ENCODE measurements around the gene GET4.
"Not testable (repeated sequence)": the region's sequence is repeated elsewhere in the genome, so short reads cannot be mapped to it uniquely, and the experiment has no call there.

GET4 gene

DNA sequence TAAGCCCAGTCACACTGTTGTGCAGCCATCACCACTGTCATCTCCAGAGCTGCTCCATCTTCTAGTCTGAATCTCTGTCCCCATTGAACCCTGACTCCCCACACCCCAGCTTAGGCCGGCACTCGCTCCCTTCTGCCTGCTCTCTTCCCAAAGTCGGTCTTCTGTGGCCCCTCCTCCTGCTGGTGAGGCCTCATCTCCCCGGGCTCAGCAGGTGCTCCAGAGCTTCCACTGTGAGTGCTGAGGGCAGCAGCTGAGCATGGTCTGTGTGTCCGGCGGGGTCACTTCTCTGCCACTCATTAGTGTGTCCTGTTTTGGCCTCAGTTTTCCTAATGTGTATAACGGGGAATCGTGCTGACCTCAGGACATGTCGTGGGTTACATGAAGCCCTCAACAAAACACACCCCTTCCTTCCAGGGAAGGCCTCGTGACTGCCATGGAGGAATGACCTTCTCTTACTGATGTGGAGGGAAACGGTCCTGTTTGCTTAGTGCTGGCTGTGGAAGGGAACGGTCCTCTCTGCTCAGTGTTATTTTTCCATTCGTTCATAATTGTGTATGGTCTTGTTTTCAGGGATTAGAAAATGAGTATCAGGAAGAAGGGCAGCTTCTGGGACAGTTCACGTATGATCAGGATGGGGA lies 4.3 kb upstream of the GET4 start:
- DNase-seq (ENCODE audit: low read depth): no peak

DNA sequence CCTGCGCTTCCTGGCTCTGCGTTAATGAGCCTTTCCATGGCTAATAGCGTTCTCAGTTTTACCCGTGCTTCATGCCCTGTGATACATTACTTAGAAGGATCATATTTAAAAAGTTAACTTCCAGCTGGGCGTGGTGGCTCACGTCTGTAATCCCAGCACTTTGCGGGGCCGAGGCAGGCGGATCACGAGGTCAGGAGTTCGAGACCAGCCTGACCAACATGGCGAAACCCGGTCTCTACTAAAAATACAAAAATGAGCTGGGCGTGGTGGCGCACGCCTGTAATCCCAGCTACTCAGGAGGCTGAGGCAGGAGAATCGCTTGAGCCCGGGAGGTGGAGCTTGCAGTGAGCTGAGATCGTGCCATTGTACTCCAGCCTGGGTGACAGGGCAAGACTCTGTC lies 3.7 kb upstream of the GET4 start:
- DNase-seq (ENCODE audit: low read depth): not testable (repeated sequence)

DNA sequence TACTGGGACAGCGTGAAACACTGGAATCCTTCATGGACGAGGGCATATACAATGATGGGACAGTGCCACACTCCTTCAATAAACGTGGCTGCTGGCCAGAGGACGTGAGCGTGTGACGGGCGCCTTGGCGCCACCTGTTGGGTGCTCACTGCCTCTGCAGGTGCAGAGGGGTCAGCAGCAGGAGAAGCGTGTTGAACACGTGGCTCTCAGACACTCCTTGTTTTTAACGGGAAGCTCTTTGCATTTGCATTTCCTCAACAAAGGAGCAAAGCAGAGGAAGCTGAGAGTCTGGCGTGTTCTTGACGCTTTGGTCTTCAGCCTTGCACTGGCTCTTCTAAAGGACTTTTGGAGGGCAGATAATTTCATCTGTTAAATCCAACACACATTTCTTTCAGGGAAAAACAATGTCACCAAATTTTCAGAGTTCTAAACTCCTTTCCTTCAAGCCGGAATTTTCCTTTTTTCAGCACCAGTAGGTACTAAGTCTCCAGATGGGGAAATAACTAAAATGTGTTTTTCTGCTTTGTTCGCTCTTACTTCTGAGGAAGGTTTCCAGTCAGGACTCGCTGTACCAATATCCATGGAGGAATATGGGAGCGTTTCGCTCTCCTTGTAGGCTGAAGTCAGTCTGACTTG lies 2.9 kb upstream of the GET4 start:
- peak; percentile 46 for DNase-seq (ENCODE audit: low read depth)

DNA sequence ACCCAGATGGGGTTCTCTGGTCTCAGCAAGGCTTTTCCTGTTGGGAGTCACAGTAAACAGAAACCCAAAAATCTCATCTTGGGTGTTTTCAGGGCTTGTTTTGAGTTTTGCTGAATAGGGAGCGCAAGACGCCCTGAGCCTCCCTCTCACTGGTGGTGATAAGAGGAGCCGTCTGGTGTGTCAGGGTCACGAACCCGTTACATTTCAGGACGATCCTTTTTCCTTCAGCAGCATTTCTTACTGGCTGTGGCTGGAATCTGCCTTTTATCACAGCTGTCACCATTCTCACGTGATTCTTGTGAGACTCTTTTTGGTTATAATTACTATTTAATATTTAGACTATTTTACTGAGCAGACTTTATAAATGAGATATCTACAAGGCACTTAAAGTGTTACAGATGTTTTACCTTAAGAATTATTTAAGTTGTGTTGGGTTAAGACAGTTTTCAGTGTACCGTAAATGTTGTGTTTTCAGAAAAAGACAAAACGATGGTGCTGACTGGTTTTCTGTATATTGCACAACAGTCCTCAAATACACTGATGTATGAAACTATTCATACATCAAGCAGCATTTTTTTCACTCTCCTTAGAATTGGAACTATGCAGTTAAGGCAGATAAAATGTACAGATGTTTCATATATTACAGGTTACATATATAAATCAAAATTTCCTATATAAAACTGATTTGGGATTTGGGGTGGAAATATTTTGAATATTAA lies 2.2 kb upstream of the GET4 start:
- no peak for DNase-seq (ENCODE audit: low read depth)

DNA sequence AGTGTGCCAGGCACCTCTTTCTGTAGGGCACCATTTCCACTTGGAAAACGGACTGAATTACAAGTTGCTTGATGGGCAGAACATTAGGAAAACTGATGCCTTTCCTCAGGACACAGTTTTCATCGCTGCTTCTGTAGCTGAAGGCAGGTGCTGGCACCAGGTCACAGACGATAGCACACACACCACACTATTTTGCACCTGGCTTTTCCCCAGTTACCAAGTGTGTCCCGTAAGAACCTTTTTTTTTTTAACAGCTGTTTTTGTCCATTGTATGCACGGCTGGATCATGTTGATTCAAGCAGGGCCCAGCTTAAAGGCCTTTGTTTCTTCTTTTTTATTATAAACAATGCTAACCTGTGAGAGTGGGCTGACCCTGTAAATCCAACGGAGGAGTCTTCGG lies 1.3 kb upstream of the GET4 start:
- no peak for DNase-seq (ENCODE audit: low read depth)

DNA sequence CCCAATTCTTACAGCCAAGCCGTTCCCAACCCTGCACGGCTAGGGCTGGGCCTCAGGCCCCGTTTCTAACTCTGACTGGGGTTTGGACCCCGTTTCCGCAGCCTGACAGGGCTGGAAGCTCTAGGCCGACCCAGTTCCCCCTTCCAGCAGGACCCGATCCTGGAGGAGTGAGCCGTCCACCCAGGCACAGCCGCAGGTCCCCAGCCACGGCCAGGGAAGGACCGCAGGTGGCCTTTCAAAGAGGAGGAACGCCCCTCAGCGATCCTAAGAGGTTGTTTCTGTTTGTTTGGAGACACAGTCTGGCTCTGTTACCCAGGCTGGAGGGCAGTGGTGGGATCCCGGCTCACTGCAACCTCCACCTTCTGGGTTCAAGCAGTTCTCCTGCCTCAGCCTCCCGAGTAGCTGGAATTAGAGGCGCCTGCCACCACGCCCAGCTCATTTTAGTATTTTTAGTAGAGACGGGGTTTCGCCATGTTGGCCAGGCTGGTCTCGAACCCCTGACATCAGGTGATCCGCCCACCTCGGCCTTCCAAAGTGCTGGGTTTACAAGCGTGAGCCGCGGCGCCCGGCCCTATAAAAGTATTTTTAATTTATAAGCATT lies 778 bp upstream of the GET4 start:
- no peak for DNase-seq (ENCODE audit: low read depth)

DNA sequence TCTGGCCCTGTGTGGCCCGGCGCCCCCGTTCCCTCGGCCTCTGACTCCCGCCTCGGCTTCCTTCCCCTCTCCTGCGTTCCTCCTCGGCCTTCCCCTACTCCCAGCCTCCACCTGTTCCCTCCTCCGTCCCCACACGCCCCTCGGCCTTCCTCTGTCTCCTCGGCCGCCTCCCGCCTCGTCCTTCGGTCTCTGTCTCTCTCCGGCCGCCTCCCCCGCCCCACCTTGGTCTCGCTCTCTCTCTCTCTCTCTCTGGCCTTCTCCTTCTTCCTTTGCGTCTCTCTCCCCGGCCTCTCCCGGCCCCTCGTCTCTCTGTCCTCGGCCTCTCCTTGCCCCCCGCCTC lies 588 bp downstream of the GET4 start:
- DNase-seq (ENCODE audit: low read depth): no peak

DNA sequence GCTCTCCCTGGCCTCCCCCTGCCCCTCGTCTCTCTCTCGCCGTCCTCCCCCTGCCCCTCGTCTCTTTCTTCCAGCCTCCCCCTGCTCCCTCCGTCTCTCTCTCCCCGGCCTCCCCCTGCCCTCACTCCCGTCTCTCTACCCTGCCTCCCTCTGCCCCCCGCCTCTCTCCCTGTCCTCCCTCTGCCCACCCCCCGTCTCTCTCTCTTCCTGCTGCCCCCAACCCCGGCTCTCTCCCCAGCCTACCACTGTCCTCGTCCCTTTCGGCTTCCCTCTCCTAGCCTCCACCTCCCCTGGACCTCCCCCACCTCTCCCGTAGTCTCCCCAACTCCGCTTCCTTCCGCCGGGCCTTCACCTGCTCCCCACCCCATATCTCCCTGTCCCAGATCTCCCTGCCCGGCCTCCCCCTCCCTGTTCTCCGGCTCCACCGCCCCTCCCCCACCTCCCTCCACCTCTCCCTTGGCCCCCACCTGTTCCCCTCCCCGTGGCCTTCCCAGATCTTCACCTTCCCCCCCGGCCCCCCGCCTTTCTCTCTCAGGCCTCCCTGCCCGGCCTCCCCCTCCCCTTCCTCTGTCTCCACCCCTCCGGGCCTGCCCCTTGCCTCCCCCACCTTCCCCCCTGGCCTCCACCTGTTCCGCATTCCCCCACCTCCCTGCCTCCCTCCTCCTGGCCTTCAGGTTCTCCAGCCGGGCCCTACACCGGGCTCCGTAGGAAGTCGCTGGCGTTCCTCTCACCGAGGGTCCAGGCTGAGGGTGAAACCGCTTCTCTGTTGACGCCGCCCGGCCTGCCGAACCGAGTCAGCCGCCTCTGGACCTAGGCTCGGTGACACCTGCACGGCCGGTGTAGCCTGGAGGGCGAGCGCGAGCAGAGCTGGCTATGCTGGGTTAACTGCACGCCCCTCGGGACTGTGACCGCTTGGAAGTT lies 1.2 kb downstream of the GET4 start:
- DNase-seq (ENCODE audit: low read depth): no peak

DNA sequence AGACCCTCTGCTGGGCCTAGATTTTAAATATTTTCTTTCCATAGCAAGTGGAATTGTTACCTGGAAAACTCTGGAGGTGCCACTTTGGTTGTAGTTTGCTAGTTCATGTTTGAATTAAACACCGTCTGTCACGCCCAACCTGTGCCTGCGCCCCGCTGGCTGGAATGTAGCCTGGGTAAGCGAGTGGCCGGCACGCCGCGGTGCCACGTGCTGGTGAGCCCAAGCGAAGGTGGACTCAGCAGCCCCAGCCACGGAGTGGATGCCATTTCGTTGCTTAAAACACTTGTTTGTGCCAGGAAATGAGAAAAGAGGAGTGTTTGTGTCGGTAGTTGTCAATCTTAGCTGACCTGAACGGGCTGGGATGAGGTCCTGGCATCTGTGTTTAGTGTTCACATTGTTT lies 2.7 kb downstream of the GET4 start:
- DNase-seq (ENCODE audit: low read depth): no peak

DNA sequence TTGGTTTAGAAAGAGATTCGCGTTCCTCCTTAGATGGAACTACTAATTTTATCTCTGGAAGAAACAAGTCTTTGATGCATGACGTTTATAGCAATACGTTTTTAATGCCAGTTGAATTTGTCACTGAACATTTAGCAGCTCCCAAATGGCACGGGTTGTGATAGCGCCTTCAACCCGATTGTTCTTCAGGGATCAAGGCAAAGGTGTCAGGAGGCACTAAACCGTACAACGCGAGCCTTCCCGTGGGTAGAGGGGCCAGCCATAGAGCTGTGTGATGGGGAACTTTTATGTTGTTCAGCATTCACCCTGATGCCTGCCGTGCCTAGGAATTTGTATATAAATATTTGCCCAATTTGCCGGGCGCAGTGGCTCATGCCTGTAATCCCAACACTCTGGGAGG lies 3.4 kb downstream of the GET4 start:
- DNase-seq (ENCODE audit: low read depth): no peak

DNA sequence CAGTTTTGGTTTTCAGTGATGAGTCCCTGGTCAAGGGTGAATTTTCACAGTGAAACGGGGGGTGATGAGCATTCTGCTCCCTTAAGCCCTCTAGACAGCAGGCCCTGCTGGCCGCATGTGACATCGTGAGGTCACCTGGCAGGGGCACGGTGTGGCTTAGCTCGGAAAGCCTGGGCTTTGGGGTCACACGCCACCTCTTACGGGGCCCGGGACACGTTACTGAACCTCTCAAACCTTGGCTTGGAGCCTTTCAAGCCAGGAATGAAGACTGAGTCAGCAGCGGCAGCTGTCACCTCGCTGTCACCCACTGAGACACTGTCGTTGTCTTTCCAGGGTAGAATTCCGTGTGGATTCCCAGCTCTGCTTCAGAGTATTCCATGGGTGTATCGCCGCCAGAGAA lies 4.1 kb downstream of the GET4 start:
- DNase-seq (ENCODE audit: low read depth): no peak

DNA sequence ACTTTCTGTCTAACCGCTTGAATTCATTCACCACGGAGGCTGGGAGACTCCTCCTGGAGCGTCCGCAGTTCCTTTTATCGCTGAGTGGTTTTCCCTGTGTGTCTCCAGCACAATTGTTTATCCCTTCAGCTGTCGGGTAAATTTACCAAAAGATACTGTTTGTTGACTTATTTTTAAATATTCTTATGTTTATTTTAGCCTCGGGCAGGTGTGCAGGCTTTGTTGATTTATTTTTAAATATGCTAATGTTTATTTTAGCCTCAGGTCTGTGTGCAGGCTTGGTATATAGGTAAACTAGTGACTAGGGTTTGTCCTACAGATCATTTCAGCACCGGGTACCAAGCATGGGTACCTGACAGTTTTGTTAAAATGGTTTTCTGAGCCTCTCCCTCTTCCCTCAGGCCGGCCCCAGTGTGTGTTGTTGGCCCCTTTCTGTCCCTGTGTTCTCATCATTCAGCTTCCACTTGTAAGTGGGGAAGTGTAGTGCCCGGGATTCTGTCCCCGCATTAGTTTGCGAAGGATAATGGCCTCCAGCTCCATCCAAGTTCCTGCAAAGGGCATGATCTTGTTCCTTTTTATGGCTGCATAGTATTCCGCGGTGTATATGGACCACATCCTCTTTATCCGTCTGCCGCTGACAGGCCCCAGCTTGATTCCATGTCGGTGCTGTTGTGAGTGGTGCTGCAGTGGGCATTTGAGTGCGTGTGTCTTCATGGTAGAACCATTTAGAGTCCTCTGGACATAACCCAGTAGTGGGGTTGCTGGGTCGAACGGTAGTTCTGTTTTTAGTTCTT lies 5.3 kb downstream of the GET4 start:
- DNase-seq (ENCODE audit: low read depth): no peak

DNA sequence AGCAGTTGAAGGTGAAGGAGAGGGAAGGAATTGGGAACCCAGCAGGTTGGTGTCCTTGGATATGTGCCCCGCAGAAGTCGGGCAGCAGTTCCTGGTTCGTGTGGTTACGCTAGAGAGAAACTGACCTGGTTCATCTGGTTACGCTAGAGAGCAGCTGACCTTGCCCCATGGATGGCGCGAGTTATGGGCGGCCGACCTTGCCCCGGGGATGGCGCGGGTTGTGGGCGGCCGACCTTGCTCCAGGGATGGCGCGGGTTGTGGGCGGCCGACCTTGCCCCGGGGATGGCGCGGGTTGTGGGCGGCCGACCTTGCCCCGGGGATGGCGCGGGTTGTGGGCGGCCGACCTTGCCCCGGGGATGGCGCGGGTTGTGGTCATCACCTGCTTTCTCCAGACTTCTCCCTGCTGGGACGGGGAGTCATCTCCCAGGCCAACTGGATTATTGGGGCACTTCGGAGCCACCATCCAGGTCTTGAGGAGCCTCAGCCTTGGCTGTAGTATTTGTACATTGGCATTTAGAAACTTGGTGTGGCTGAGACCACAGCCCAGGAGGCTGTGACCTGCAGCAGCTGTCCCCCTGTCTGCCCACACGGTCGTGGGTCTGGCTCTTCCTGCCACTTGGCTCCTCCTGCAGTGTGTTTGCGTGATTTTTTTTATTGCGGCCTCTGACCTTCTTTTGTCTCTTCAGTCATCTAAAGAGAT lies 6.1 kb downstream of the GET4 start:
- DNase-seq (ENCODE audit: low read depth): no peak

DNA sequence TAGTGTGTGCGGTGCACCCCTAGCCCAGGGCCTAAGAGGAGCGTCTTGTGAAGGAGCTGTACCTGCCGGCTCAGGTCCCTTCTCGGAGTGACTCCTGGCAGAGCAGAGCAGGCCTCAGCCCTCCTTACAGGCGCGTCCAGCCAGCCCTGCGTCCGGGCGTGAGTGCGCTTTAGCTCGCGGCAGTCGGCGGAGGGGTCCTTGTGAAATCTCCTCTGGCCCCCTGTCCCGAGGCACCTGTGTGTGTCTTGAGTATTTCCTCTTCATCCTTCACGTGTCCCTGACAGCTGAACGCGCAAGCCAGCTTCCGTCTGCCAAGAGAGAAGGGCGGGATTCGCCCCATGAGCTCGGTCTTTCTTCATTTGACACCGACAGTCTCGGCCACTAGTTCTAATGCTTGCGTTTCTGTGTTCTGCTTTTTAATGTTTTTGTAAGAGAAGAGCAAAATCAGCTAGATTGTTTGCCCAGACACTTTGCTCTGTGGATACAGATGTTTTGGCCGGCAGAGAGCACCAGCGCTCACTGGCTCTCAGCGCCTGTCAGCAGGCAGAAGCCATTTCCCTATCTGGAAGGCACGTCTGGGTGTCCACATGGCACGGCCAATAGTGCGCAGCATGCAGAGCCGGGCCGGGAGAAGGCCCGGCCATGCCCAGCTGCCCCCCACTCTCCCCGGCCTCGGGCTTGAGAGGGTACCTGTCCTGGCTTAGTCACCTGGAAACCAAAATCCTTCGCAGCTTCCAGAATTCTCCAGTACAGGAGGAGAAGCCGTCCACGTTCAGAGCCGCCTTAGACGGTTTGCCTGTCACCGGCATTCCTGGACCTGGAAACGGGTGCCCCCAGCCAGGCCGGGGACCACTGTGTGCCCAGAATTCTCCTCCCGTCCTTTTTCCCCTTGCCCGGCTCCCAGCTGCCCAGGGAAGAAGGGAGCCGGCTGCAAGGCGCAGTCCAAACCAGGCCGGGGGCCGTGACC lies 7.0 kb downstream of the GET4 start:
- DNase-seq (ENCODE audit: low read depth): no peak

DNA sequence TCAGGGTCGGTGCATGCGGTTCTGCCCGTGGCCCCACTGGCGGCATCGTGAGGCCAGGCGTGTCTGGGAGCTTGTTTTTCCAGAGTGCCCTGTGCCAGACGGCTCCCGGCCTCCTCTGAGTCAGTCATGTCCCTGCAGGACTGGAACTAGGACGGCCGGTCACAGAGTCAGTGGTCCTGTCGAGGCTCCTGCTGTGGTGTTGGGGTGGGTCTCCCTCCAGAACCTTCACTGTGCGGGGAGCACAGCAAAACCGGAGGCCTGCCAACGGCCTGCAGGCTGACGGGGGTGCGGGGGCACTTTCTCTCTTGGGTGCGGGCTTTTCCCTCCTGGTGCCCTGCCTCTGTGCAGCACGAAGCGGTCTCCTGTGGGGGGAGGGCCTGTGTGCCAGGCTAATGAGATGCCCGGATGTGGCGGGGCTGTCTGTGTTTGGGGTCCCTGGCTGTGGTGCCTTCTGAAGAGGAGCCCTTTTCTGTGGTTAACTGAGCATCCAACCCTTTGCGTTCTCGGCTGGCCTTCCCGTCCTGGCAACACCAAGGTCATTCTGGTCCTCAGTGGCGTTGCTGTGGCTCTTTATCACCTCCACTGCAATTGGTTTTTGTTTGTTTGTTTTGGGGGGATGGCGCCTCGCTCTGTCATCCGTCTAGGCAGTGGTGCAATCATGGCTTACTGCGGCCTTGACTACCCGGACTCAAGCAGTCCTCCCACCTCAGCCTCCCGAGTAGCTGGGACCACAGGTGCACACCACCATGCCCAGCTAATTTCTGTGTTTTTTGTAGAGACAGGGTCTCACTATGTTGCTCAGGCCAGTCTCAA lies 8.0 kb downstream of the GET4 start:
- DNase-seq (ENCODE audit: low read depth): no peak

DNA sequence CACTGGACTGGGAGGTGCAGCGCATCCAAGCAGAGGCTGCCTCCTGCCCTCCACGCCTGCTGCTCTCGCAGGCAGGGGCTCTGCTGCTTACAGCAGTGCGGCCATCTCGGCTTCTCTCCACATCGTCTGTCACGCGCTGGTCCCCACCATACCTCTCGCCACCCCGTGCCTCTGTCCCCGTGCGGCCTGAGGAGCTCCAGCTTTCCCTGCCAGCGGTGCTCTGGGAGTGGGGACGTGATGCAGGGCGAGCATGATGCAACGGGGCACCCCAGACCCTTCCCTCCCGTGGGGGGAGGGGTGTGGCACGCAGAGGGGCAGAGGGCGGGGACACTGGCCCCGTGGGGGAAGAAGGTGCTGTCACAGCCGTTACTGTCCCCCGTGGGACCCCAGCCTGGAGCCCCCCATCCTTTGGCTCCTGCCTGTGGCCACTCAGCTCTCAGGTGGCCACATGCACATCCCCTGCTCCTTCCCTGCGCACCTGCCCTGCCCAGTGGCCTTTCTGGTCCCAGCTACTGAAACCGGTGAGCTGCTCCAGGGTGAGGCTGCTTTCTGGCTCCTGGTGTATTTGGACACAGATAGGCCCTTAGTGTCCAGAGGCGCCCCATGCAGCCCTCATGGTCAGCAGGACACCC lies 9.0 kb downstream of the GET4 start:
- DNase-seq (ENCODE audit: low read depth): no peak

DNA sequence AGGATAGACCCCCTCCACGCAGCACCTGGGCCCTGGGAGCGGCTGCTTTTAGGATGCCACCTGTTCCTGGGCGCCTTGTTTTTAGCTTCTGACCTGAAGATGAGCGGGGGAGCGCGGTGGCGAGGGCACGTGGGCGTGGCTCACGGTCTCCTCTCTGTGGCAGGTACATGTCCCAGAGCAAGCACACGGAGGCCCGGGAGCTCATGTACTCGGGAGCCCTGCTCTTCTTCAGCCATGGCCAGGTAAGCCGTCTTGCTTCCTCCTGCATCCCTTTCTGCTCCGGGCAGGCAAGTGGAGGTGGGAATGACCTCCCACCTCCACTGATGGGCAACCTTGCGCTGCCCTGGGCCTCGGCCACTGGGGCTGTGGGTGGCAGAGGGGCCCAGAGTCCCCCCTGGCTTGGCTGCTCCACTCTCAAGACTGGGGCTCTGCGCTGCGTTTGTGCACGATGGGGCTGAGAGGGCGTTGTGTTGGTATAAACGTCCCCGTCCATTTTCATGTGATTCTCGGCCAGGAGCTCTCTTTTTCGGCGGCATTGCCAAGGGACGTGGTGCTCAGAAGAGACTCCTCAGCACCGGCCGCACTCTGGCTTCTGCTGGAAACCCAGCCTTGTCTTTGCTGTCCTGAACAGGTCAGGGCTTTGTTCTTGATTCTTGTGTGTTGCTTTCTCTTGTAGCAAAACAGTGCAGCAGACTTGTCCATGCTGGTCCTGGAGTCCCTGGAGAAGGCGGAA lies 9.7 kb downstream of the GET4 start:
- no peak for DNase-seq (ENCODE audit: low read depth)
